KMS-11 (cell line): ENCODE measurements around the gene PEX11A.
A peak's percentile ranks its signal among the peaks of the same experiment; 100 is the strongest.

Experiments used
- H2AFZ ChIP-seq: fragments of 200-600 bp; sonication (generic); 2 replicates; pipeline ENCODE4 v1.6.1; 2016; ENCODE audit warnings: antibody characterized with exemption, mixed run types, low read depth
- H3K27ac ChIP-seq: fragments of 200-600 bp; sonication (generic); 2 replicates; pipeline ENCODE4 v1.6.1; 2016; ENCODE audit warnings: mild to moderate bottlenecking, mixed run types
- H3K27me3 ChIP-seq: fragments of 200-600 bp; sonication (generic); 2 replicates; pipeline ENCODE4 v1.6.1; 2017; ENCODE audit warnings: mild to moderate bottlenecking, low read depth, mixed run types, moderate library complexity; ENCODE audit not compliant: insufficient read depth
- H3K36me3 ChIP-seq: fragments of 200-600 bp; sonication (generic); 2 replicates; pipeline ENCODE4 v1.6.1; 2017; ENCODE audit warnings: mild to moderate bottlenecking, mixed run types; ENCODE audit not compliant: insufficient read depth
- H3K4me1 ChIP-seq: fragments of 200-600 bp; sonication (generic); 2 replicates; pipeline ENCODE4 v1.6.1; 2016; ENCODE audit warnings: mild to moderate bottlenecking, low read depth, mixed run types; ENCODE audit not compliant: poor library complexity, severe bottlenecking
- H3K4me2 ChIP-seq: fragments of 200-600 bp; sonication (generic); 2 replicates; pipeline ENCODE4 v1.7.0; 2016; ENCODE audit warnings: mild to moderate bottlenecking, mixed run types
- H3K4me3 ChIP-seq: fragments of 200-600 bp; sonication (generic); IDR thresholded peaks from 2 replicates; pipeline ENCODE4 v1.6.1; 2017; ENCODE audit warnings: low read depth, low read length, mixed read lengths; ENCODE audit not compliant: insufficient read depth
- H3K79me2 ChIP-seq: fragments of 200-600 bp; sonication (generic); 2 replicates; pipeline ENCODE4 v1.6.1; 2016; ENCODE audit warnings: low read depth, mixed run types; ENCODE audit not compliant: insufficient read depth
- H3K9ac ChIP-seq: fragments of 200-600 bp; sonication (generic); 2 replicates; pipeline ENCODE4 v1.6.1; 2016; ENCODE audit warnings: mild to moderate bottlenecking, mixed run types
- H4K20me1 ChIP-seq: fragments of 200-600 bp; sonication (generic); 2 replicates; pipeline ENCODE4 v1.6.1; 2016; ENCODE audit warnings: mild to moderate bottlenecking, mixed run types; ENCODE audit not compliant: insufficient read depth
- TF ChIP-seq, protein P1 (sequence below): fragments of 200-600 bp; sonication (generic); conservative IDR thresholded peaks from 2 replicates; pipeline ENCODE4 v1.6.1; 2017; ENCODE audit warnings: low read depth, mild to moderate bottlenecking, antibody characterized with exemption, low read length, moderate library complexity, mixed read lengths

PEX11A gene

GRCh38 chr15:89649716-89650115, 40.8 kb downstream of the PEX11A start:
- Histone ChIP-seq H3K4me2 (no peak overlapping the region), H3K36me3 (no peaks in the 10 kb centered on the region), H3K79me2 (no peaks in the 10 kb centered on the region), H2AFZ (no peak overlapping the region), H3K27ac (no peak overlapping the region), H3K9ac (no peak overlapping the region), H4K20me1 (no peaks in the 10 kb centered on the region), H3K27me3 (no peaks in the 10 kb centered on the region), H3K4me1 (peaks cover 3% of the 10 kb centered on the region), H3K4me3 (no peak overlapping the region)
- TF ChIP-seq, protein P1, sequence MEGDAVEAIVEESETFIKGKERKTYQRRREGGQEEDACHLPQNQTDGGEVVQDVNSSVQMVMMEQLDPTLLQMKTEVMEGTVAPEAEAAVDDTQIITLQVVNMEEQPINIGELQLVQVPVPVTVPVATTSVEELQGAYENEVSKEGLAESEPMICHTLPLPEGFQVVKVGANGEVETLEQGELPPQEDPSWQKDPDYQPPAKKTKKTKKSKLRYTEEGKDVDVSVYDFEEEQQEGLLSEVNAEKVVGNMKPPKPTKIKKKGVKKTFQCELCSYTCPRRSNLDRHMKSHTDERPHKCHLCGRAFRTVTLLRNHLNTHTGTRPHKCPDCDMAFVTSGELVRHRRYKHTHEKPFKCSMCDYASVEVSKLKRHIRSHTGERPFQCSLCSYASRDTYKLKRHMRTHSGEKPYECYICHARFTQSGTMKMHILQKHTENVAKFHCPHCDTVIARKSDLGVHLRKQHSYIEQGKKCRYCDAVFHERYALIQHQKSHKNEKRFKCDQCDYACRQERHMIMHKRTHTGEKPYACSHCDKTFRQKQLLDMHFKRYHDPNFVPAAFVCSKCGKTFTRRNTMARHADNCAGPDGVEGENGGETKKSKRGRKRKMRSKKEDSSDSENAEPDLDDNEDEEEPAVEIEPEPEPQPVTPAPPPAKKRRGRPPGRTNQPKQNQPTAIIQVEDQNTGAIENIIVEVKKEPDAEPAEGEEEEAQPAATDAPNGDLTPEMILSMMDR: no peak

- H3K79me2 ChIP-seq: no peaks in the 10 kb centered on the region
- H3K4me2 ChIP-seq: no peak overlapping the region
- TF ChIP-seq, protein P1: no peak
- H3K9ac ChIP-seq: no peak overlapping the region
- H4K20me1 ChIP-seq: no peaks in the 10 kb centered on the region
- no peak overlapping the region for H3K4me3 ChIP-seq
- no peaks in the 10 kb centered on the region for H3K27me3 ChIP-seq
- H3K27ac ChIP-seq: no peak overlapping the region
- H2AFZ ChIP-seq: no peak overlapping the region
- H3K4me1 ChIP-seq: peaks cover 3% of the 10 kb centered on the region
- no peaks in the 10 kb centered on the region for H3K36me3 ChIP-seq
Observed at GRCh38 chr15:89649013-89649625, 41.4 kb downstream of the PEX11A start.

DNA sequence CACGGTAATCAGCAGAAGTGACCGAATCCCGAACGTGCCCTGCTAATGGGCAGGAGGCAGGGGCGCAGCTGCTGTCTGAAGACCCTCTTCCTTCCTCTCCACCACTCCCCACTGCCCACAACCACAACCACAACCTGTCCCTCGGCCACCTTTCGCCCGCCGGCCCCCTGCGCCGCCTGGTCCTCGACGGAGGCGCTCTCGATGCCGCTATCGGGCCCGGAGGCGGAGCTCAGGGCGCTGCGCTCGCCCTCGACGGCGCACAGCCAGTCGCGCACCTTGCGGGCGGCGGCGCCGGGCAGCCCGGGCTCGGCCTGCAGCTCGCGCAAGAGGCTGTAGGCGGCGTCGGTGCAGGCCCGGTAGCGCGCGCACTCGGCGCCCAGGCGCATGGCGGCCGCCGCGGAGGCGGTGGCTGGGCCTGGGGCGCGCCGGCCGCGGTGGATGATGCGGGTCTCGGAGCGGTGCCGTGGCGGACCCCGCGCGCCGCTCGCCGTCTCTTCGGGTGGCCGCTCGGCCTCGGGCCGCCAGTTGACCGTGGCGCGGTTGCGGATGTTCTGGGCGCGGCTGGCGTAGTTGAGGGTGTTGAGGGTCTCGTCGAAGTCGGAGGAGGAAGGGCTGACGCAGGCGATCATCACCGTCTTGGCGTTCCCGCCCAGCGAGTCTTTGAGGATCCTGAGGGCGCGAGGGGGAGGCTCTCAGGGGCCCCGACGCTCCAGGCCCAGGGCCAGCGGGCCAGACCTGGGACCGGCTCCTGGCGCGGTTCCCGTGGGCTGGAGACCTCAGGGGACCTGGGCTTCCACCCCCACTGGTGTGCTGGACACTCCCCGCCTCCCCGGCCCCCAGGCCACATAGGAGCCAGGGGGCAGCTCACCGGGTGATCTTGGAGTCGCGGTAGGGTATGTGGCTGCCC, 42.2 kb downstream of the PEX11A start:
- Histone ChIP-seq H3K27ac (no peak overlapping the region), H2AFZ (no peak overlapping the region), H3K4me1 (peaks cover 3% of the 10 kb centered on the region), H3K9ac (no peak overlapping the region), H3K79me2 (no peaks in the 10 kb centered on the region), H4K20me1 (no peaks in the 10 kb centered on the region), H3K27me3 (no peaks in the 10 kb centered on the region), H3K36me3 (no peaks in the 10 kb centered on the region), H3K4me3 (no peak overlapping the region), H3K4me2 (no peak overlapping the region)
- TF ChIP-seq, protein P1: no peak

GRCh38 chr15:89647191-89647851, 43.2 kb downstream of the PEX11A start:
- H3K4me1 ChIP-seq: peaks cover 3% of the 10 kb centered on the region
- H3K36me3 ChIP-seq: no peaks in the 10 kb centered on the region
- no peak overlapping the region for H3K4me3 ChIP-seq
- TF ChIP-seq, protein P1: peak; percentile 86
- H4K20me1 ChIP-seq: no peaks in the 10 kb centered on the region
- peak overlapping the region; percentile 43; the same call in 1 of the 2 replicates for H2AFZ ChIP-seq
- no peaks in the 10 kb centered on the region for H3K27me3 ChIP-seq
- no peak overlapping the region for H3K9ac ChIP-seq
- H3K27ac ChIP-seq: no peak overlapping the region
- H3K4me2 ChIP-seq: peak overlapping the region; percentile 76; the same call in 1 of the 2 replicates
- no peaks in the 10 kb centered on the region for H3K79me2 ChIP-seq
